ENCODE measurements around the gene UNC5A.
A peak's percentile ranks its signal among the peaks of the same experiment; 100 is the strongest.

The UNC5A gene

DNA sequence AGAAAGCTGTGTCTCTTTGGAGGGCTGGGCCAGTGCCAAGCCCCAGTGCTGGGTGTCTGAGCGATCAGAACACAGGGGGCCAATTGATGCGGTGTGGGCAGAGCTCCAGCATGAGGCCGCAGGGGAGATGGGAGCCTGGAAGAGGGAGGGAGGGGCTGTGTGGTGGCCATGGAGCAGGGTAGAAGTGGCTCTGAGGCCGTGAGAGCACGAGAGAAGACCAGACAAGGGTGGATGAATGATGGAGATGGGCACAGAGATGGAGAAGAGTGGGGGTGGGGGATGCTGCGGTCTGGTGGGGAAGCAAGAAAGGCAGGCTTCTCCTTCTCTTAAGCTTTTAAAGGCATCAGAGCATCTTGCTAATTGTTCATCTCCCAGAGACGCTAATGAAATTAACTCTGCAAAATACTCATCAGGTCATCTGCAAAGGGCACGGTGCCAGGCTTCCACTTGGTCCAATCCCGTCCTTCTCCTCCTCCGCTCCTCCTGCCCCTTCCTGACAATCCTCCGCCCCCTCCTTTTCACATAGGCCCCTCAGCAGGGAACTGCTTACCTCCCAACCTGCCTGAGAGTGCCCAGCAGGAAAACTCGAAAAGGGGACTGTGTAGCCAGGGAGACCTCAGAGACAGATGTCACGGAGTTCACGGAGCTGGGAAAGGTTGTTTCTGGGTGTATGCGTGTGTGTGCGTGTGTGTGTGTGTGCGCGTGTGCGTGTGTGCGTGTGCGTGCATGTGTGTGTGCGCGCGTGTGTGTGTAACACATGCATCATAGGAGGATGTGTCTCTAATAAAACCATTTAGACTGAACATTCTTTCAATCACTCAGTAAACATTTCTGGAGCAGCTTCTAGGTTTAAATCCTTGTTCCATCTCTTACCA lies 7.1 kb upstream of the UNC5A start:
- no peak overlapping the region for H3K4me3 ChIP-seq (ENCODE audit: control insufficient read depth in 1 of 7, extremely low read depth in 1 of 7, insufficient read depth in 4 of 7, low read depth in 2 of 7, low read length in 6 of 7)
- no peak overlapping the region for H3K27ac ChIP-seq (ENCODE audit: insufficient read depth in 1 of 2, low read depth in 1 of 2, low read length in 2 of 2, poor library complexity in 1 of 2, severe bottlenecking in 2 of 2)
- peaks cover 4 to 73% (median 20%) of the 10 kb centered on the region in 5 experiments for H3K27me3 ChIP-seq (replicated peaks in 2 of 5; ENCODE audit: control insufficient read depth in 4 of 5, insufficient read depth in 5 of 5, low read length in 4 of 5)
- ChIA-PET CTCF (interaction anchor here (0.7 kb wide), 1 partner anchor 133 kb away, joined by 3 read pairs; no protein-coding TSS in a partner anchor), POLR2A (no interaction called here)
- no peaks in the 10 kb centered on the region for H3K4me1 ChIP-seq (ENCODE audit: control extremely low read depth in 1 of 4, control insufficient read depth in 4 of 4, insufficient read depth in 4 of 4, low read length in 3 of 4)
- no peaks in the 10 kb centered on the region for H3K36me3 ChIP-seq (ENCODE audit: control insufficient read depth in 4 of 4, insufficient read depth in 4 of 4, low read length in 3 of 4)
- 70% methylated on average over 8 of the region's 24 CpGs for WGBS (ENCODE audit: insufficient coverage)
- no peaks in the 10 kb centered on the region for H3K9me3 ChIP-seq (ENCODE audit: control extremely low read depth in 1 of 5, control insufficient read depth in 4 of 5, insufficient read depth in 2 of 5, low read depth in 1 of 5, low read length in 4 of 5)
- no peak for DNase-seq

DNA sequence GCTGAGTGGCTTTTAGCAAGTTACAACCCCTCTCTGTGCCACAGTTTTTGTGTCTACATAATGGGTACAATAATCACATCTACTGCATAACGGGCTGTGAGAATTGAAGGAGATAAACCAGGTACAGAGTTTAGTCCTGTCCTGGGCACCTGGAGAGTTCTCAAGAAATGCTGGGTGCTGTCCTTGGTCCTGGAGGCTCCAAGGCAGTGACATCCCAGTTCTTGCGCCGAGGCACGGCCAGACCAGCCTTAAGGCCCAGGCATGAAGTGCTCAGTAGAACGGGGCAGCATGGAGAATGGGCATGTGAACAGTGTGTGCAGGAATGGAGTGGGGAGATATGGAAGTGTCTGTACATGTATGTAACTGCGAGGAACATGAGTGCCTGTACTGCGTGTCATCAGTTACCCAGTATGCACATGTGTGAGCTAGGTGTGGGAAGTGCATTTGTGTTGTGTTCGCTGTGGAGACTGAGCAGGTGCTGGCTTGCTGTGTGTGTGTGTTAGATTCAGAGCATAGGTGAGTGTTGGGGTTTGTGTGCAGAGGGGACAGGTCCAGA lies 6.3 kb upstream of the UNC5A start:
- peak in 2 of 3 donors; percentile 53 to 58 for DNase-seq
- no peaks in the 10 kb centered on the region for H3K36me3 ChIP-seq (ENCODE audit: control insufficient read depth in 4 of 4, insufficient read depth in 4 of 4, low read length in 3 of 4)
- no peaks in the 10 kb centered on the region for H3K4me1 ChIP-seq (ENCODE audit: control extremely low read depth in 1 of 4, control insufficient read depth in 4 of 4, insufficient read depth in 4 of 4, low read length in 3 of 4)
- H3K27me3 ChIP-seq (replicated peaks in 2 of 5; ENCODE audit: control insufficient read depth in 4 of 5, insufficient read depth in 5 of 5, low read length in 4 of 5) = peaks cover 4 to 74% (median 22%) of the 10 kb centered on the region in 5 experiments
- WGBS (ENCODE audit: insufficient coverage) = no CpG with 5 or more reads among the region's 8 CpGs
- no peak overlapping the region for H3K27ac ChIP-seq (ENCODE audit: insufficient read depth in 1 of 2, low read depth in 1 of 2, low read length in 2 of 2, poor library complexity in 1 of 2, severe bottlenecking in 2 of 2)
- no peak overlapping the region for H3K4me3 ChIP-seq (ENCODE audit: control insufficient read depth in 1 of 7, extremely low read depth in 1 of 7, insufficient read depth in 4 of 7, low read depth in 2 of 7, low read length in 6 of 7)
- POLR2A ChIA-PET = no interaction called here
- CTCF ChIA-PET = no interaction called here
- H3K9me3 ChIP-seq (ENCODE audit: control extremely low read depth in 1 of 5, control insufficient read depth in 4 of 5, insufficient read depth in 2 of 5, low read depth in 1 of 5, low read length in 4 of 5) = no peaks in the 10 kb centered on the region

DNA sequence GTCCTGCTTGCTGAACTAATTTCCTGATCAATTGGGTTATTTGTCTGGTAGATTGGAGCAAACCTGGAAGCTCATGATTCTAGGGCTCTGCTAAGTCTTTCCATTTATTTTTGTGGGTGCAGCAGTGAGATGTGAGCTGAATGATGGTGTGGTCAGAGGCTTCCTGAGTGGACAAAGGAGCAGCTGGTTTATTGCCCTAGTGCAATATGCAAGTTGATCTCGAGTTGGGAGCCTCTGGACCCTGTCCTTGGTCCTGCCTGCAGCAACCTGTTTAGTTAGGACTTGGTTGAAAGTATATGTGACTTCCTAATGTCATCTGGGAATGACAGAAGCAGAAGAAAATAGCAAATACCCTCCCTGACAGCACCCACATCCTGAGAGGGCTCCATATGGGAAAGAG lies 4.2 kb upstream of the UNC5A start:
- H3K4me1 ChIP-seq (ENCODE audit: control extremely low read depth in 1 of 4, control insufficient read depth in 4 of 4, insufficient read depth in 4 of 4, low read length in 3 of 4) = peaks cover 0 to 19% (median 16%) of the 10 kb centered on the region in 4 experiments
- H3K9me3 ChIP-seq (ENCODE audit: control extremely low read depth in 1 of 5, control insufficient read depth in 4 of 5, insufficient read depth in 2 of 5, low read depth in 1 of 5, low read length in 4 of 5) = no peaks in the 10 kb centered on the region
- H3K27me3 ChIP-seq (replicated peaks in 2 of 5; ENCODE audit: control insufficient read depth in 4 of 5, insufficient read depth in 5 of 5, low read length in 4 of 5) = peaks cover 4 to 86% (median 31%) of the 10 kb centered on the region in 5 experiments
- H3K4me3 ChIP-seq (ENCODE audit: control insufficient read depth in 1 of 7, extremely low read depth in 1 of 7, insufficient read depth in 4 of 7, low read depth in 2 of 7, low read length in 6 of 7) = no peak overlapping the region
- WGBS (ENCODE audit: insufficient coverage) = no CpG with 5 or more reads among the region's 1 CpG
- DNase-seq = peak in 2 of 3 donors; percentile 43 to 45
- ChIA-PET POLR2A (no interaction called here), CTCF (no interaction called here)
- H3K27ac ChIP-seq (ENCODE audit: insufficient read depth in 1 of 2, low read depth in 1 of 2, low read length in 2 of 2, poor library complexity in 1 of 2, severe bottlenecking in 2 of 2) = no peak overlapping the region
- H3K36me3 ChIP-seq (ENCODE audit: control insufficient read depth in 4 of 4, insufficient read depth in 4 of 4, low read length in 3 of 4) = no peaks in the 10 kb centered on the region

DNA sequence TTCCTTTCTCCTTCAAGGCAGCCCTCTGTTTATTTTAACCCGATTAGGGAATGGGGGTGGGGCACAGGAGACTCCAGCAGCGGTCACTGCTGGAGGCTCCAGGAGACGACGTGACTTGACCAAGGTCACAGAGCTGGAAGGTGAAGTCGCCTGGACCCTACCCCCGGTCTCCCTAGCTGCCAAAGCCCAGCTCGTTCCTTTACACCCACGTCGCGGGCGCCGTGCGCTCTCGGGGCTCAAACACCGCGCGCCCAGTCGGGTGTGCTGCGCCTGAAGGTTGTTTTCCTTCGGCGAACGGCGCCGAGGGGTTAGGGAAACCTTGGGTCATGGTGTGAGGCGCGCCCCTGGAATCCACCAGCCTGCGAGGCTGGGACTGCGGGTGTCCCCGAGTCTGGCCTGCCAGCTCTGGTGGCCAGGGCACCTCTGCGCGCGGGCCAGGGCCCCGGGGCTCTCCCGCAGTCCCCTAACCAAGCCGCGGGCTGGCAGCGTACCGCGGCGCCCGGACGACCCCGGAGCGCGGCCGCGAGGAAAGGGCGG lies 747 bp upstream of the UNC5A start:
- H3K9me3 ChIP-seq (ENCODE audit: control extremely low read depth in 1 of 5, control insufficient read depth in 4 of 5, insufficient read depth in 2 of 5, low read depth in 1 of 5, low read length in 4 of 5) = no peaks in the 10 kb centered on the region
- ChIA-PET POLR2A (no interaction called here), CTCF (interaction anchor here (1.0 kb wide), 1 partner anchor 16 kb away, joined by 4 read pairs; no protein-coding TSS in a partner anchor)
- peak overlapping the region in 6 of 7 experiments; percentile 14 to 71 (median 57) for H3K4me3 ChIP-seq (ENCODE audit: control insufficient read depth in 1 of 7, extremely low read depth in 1 of 7, insufficient read depth in 4 of 7, low read depth in 2 of 7, low read length in 6 of 7)
- peaks cover 0 to 21% (median 17%) of the 10 kb centered on the region in 4 experiments for H3K4me1 ChIP-seq (ENCODE audit: control extremely low read depth in 1 of 4, control insufficient read depth in 4 of 4, insufficient read depth in 4 of 4, low read length in 3 of 4)
- H3K27me3 ChIP-seq (replicated peaks in 2 of 5; ENCODE audit: control insufficient read depth in 4 of 5, insufficient read depth in 5 of 5, low read length in 4 of 5) = peaks cover 4 to 94% (median 42%) of the 10 kb centered on the region in 5 experiments
- no peak overlapping the region for H3K27ac ChIP-seq (ENCODE audit: insufficient read depth in 1 of 2, low read depth in 1 of 2, low read length in 2 of 2, poor library complexity in 1 of 2, severe bottlenecking in 2 of 2)
- no peak for DNase-seq
- WGBS (ENCODE audit: insufficient coverage) = under 1% methylated on average over 39 of the region's 48 CpGs
- no peaks in the 10 kb centered on the region for H3K36me3 ChIP-seq (ENCODE audit: control insufficient read depth in 4 of 4, insufficient read depth in 4 of 4, low read length in 3 of 4)

DNA sequence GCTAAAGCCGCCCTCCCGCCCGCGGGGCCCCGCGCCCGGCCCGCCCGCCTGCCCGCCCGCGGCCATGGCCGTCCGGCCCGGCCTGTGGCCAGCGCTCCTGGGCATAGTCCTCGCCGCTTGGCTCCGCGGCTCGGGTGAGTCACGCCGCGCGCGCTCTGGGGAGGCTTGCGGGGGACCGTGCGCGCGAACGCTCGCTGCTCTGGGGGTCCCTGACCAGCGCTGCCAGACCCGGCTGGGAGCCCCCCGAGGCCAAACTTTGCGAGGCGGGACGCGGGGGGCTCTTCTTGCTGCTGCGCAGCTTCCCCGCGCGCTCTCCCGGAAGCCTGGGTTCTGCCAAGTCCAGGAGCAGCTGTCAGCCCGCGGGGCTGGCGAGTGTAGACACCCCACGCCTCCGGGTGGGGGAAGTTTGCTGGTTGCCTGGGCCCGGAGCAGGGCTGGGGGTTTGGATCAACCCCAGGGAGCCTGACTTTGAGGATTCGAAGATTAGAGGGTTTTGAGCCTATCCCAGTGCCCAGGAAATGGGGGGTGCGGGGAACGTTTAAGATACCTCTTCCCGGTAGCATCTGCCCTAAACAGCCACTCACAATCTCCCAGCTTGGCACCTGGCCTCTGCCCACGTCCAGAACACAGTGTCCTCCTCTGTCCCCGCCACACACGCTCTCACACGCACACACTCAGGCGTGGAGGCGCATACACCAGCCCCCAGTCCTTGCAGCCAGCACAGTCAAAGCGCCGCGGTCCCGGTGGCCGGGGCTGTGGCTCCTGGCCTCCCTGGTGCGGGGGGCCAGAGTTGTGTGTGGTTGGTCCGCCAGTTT lies 535 bp downstream of the UNC5A start:
- POLR2A ChIA-PET = no interaction called here
- Histone ChIP-seq H3K36me3 (ENCODE audit: control insufficient read depth in 4 of 4, insufficient read depth in 4 of 4, low read length in 3 of 4) (no peaks in the 10 kb centered on the region), H3K27ac (ENCODE audit: insufficient read depth in 1 of 2, low read depth in 1 of 2, low read length in 2 of 2, poor library complexity in 1 of 2, severe bottlenecking in 2 of 2) (no peak overlapping the region), H3K9me3 (ENCODE audit: control extremely low read depth in 1 of 5, control insufficient read depth in 4 of 5, insufficient read depth in 2 of 5, low read depth in 1 of 5, low read length in 4 of 5) (no peaks in the 10 kb centered on the region), H3K4me1 (ENCODE audit: control extremely low read depth in 1 of 4, control insufficient read depth in 4 of 4, insufficient read depth in 4 of 4, low read length in 3 of 4) (peaks cover 0 to 21% (median 17%) of the 10 kb centered on the region in 4 experiments), H3K4me3 (ENCODE audit: control insufficient read depth in 1 of 7, extremely low read depth in 1 of 7, insufficient read depth in 4 of 7, low read depth in 2 of 7, low read length in 6 of 7) (peak overlapping the region in 5 of 7 experiments; percentile 41 to 61 (median 56)), H3K27me3 (replicated peaks in 2 of 5; ENCODE audit: control insufficient read depth in 4 of 5, insufficient read depth in 5 of 5, low read length in 4 of 5) (peaks cover 4 to 97% (median 43%) of the 10 kb centered on the region in 5 experiments)
- WGBS (ENCODE audit: insufficient coverage) = 2% methylated on average over 44 of the region's 68 CpGs
- CTCF ChIA-PET = interaction anchor here (0.9 kb wide), 1 partner anchor 12 kb away, joined by 4 read pairs; no protein-coding TSS in a partner anchor
- peak in 2 of 3 donors; percentile 36 to 42 for DNase-seq

DNA sequence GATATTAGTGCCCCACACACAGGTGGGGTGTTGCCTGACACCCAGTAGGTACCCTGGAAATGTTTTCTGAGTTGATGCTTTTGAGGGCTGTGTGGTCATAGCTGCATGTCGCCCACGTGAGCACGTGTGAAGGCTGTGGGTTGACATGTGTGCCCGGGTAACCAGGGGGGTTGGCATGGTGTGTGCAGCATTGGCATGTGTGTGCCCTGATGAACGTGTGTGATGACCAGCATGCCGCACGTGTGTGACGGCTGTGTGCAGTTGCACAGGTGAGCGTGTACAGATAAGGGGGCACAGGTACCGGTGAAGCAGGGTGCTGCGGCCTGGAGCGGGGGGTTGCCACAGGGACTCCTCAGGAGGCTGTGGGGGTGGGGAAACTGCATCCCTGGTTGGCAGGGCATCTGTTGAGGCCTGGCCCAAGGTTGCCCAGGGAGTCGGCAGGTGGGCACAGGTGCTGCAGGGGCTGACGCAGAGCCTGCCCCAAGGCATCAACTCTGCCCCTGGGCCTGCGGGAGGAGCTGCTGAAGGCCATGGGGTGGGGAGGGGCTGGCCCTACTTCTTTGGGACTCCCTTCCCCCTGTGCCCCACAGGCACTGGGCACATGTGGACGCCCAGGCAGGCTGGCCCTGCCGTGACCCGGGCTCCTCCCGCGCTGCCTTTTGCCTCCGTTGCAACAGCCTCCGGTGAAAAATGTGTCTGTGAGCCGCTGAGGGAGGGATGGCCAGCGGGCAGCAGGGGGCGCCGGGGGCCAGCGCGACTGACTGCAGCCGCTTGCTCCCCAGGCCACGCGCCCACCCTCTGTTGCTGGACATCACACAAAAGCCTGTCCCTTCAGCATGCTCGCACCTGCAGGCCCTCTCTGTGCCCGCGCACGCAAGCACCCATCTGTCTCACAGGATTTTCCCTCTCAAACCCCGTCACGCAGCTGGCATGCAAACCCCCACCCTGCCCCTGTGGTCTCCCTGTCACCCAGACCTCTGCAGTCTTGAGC lies 2.2 kb downstream of the UNC5A start:
- Histone ChIP-seq H3K27me3 (replicated peaks in 2 of 5; ENCODE audit: control insufficient read depth in 4 of 5, insufficient read depth in 5 of 5, low read length in 4 of 5) (peaks cover 4 to 97% (median 43%) of the 10 kb centered on the region in 5 experiments), H3K4me1 (ENCODE audit: control extremely low read depth in 1 of 4, control insufficient read depth in 4 of 4, insufficient read depth in 4 of 4, low read length in 3 of 4) (peaks cover 0 to 24% (median 19%) of the 10 kb centered on the region in 4 experiments), H3K27ac (ENCODE audit: insufficient read depth in 1 of 2, low read depth in 1 of 2, low read length in 2 of 2, poor library complexity in 1 of 2, severe bottlenecking in 2 of 2) (no peak overlapping the region), H3K36me3 (ENCODE audit: control insufficient read depth in 4 of 4, insufficient read depth in 4 of 4, low read length in 3 of 4) (no peaks in the 10 kb centered on the region), H3K4me3 (ENCODE audit: control insufficient read depth in 1 of 7, extremely low read depth in 1 of 7, insufficient read depth in 4 of 7, low read depth in 2 of 7, low read length in 6 of 7) (no peak overlapping the region), H3K9me3 (ENCODE audit: control extremely low read depth in 1 of 5, control insufficient read depth in 4 of 5, insufficient read depth in 2 of 5, low read depth in 1 of 5, low read length in 4 of 5) (no peaks in the 10 kb centered on the region)
- 58% methylated on average over 21 of the region's 37 CpGs for WGBS (ENCODE audit: insufficient coverage)
- DNase-seq = peak in 2 of 3 donors; percentile 18 to 21
- ChIA-PET POLR2A (no interaction called here), CTCF (interaction anchor here (0.9 to 1.4 kb wide), 3 partner anchors 10 to 147 kb away, joined by 3 to 5 read pairs (median 4); no protein-coding TSS in a partner anchor)
